Epithelial cell of proximal tubule (primary cell): ENCODE data around the gene ECM2. TPM values are rescaled to one million over a fixed set of nuclear protein-coding genes. Genes with fewer than 3 reads are reported as not detected.

Experiments
- DNase-seq: peaks from one replicate; pipeline ENCODE4 v3.0.0-alpha.2; 2011; ENCODE audit warnings: low read depth
- H3K4me3 ChIP-seq: 2 replicates; pipeline ENCODE4 v1.5.1; 2011; ENCODE audit warnings: low read depth, mild to moderate bottlenecking, low read length
- CTCF ChIP-seq: conservative IDR thresholded peaks from 2 replicates; pipeline ENCODE4 v1.5.1; 2012; ENCODE audit warnings: low read depth, mild to moderate bottlenecking, low read length
- total RNA-seq: library from RNA; depleted of rRNA; stranded (reverse); fragments of >200 nt; gene quantifications from 2 replicates; pipeline ENCODE4 v1.2.3, GENCODE V29; 2015

The ECM2 gene
- total RNA-seq, 1 donor from 2014 or later, result not detected

GRCh38 chr9:92518199-92518598 is 17.6 kb downstream of the ECM2 start:
- DNase-seq, result no peak
- no peak overlapping the region for H3K4me3 ChIP-seq
- TF ChIP-seq CTCF, result no peak

GRCh38 chr9:92517046-92517445 is 18.7 kb downstream of the ECM2 start:
- no peak for TF ChIP-seq CTCF
- DNase-seq, result no peak
- no peak overlapping the region for H3K4me3 ChIP-seq

- no peak for TF ChIP-seq CTCF
- no peak overlapping the region for H3K4me3 ChIP-seq
- no peak for DNase-seq
Measured at GRCh38 chr9:92516521-92516920, 19.3 kb downstream of the ECM2 start.

- TF ChIP-seq CTCF, result no peak
- H3K4me3 ChIP-seq, result no peak overlapping the region
- DNase-seq, result no peak
Measured at GRCh38 chr9:92514635-92515034, 21.2 kb downstream of the ECM2 start.

- no peak for TF ChIP-seq CTCF
- DNase-seq, result no peak
- no peak overlapping the region for H3K4me3 ChIP-seq
Measured at GRCh38 chr9:92513349-92513748, 22.4 kb downstream of the ECM2 start.

GRCh38 chr9:92512622-92513021 is 23.2 kb downstream of the ECM2 start:
- DNase-seq, result no peak
- H3K4me3 ChIP-seq, result no peak overlapping the region
- no peak for TF ChIP-seq CTCF

- no peak for TF ChIP-seq CTCF
- H3K4me3 ChIP-seq, result no peak overlapping the region
- DNase-seq, result no peak
Measured at GRCh38 chr9:92510747-92511146, 25.0 kb downstream of the ECM2 start.
